SKM-1 treated with dmso at 0.1 percent for 144 hours (cell line): ENCODE results near the gene RBMS1.

ENCODE experiments used
- DNase-seq: peaks from one replicate; lab custom pipeline; 2025; ENCODE audit not compliant: unreplicated experiment; lab: John Stamatoyannopoulos, UW

Gene RBMS1

GRCh38 chr2:160288324-160288723 is 205.3 kb downstream of the RBMS1 start:
- DNase-seq, result no peak

- no peak for DNase-seq
These were observed 206.1 kb downstream of the RBMS1 start for GRCh38 chr2:160287476-160287875.

GRCh38 chr2:160286551-160286950 is 207.1 kb downstream of the RBMS1 start:
- no peak for DNase-seq

GRCh38 chr2:160283675-160284074 is 209.9 kb downstream of the RBMS1 start:
- no peak for DNase-seq

GRCh38 chr2:160282063-160282580 is 211.5 kb downstream of the RBMS1 start:
- DNase-seq, result peak; percentile 47

- no peak for DNase-seq
These were observed 212.4 kb downstream of the RBMS1 start for GRCh38 chr2:160281213-160281612.

GRCh38 chr2:160279813-160280465 is 213.7 kb downstream of the RBMS1 start:
- no peak for DNase-seq

- DNase-seq, result no peak
These were observed 214.8 kb downstream of the RBMS1 start for GRCh38 chr2:160278879-160279177.

- DNase-seq, result no peak
These were observed 215.3 kb downstream of the RBMS1 start for GRCh38 chr2:160278101-160278878.

GRCh38 chr2:160277151-160277550 is 216.5 kb downstream of the RBMS1 start:
- no peak for DNase-seq

- no peak for DNase-seq
These were observed 218.0 kb downstream of the RBMS1 start for GRCh38 chr2:160275656-160276055.

GRCh38 chr2:160271171-160272086 is 222.2 kb downstream of the RBMS1 start:
- no peak for DNase-seq

GRCh38 chr2:160270571-160271113 is 223.0 kb downstream of the RBMS1 start:
- no peak for DNase-seq

- no peak for DNase-seq
These were observed 223.6 kb downstream of the RBMS1 start for GRCh38 chr2:160269803-160270570.

GRCh38 chr2:160269365-160269764 is 224.2 kb downstream of the RBMS1 start:
- no peak for DNase-seq

GRCh38 chr2:160268151-160268781 is 225.3 kb downstream of the RBMS1 start:
- no peak for DNase-seq

GRCh38 chr2:160267692-160268091 is 225.9 kb downstream of the RBMS1 start:
- DNase-seq, result no peak

- DNase-seq, result no peak
These were observed 226.6 kb downstream of the RBMS1 start for GRCh38 chr2:160267022-160267421.

GRCh38 chr2:160266037-160266551 is 227.5 kb downstream of the RBMS1 start:
- DNase-seq, result no peak

- DNase-seq, result no peak
These were observed 229.3 kb downstream of the RBMS1 start for GRCh38 chr2:160264308-160264707.
